Gastrocnemius medialis (tissue), 4 donors: ENCODE measurements around the gene NPAS3. TPM values are rescaled to one million over a fixed set of nuclear protein-coding genes. Genes with fewer than 3 reads are reported as not detected.

Experiments
- ATAC-seq, 2 donors: fragments of 150-250 bp; one replicate each; pipeline ENCODE4 v1.9.1; 2016
- DNase-seq, 2 donors: peaks; one replicate each; pipeline ENCODE4 v3.0.0-alpha.2; 2019
- H3K27ac ChIP-seq, 4 donors: fragments of 200-600 bp; sonication (generic); 1 replicate in 1 of 4; 2 replicates in 3 of 4; pipeline ENCODE4 v1.5.1; 2016 to 2018; ENCODE audit warnings: mild to moderate bottlenecking in 2 of 4, moderate library complexity in 1 of 4
- H3K27me3 ChIP-seq, 3 donors: fragments of 200-600 bp; sonication (generic) in 2 of 3; 1 replicate in 1 of 3; 2 replicates in 2 of 3; pipeline versions ENCODE4 v1.5.1 to v1.6.0; 2016 to 2019; ENCODE audit warnings: mild to moderate bottlenecking in 1 of 3, moderate library complexity in 1 of 3
- H3K36me3 ChIP-seq, 2 donors: fragments of 200-600 bp; sonication (generic) in 1 of 2; one replicate each; pipeline ENCODE4 v1.5.1; 2017 to 2018
- H3K4me1 ChIP-seq, 2 donors: fragments of 200-600 bp; sonication (generic) in 1 of 2; one replicate each; pipeline ENCODE4 v1.5.1; 2016 to 2017; ENCODE audit warnings: mild to moderate bottlenecking in 2 of 2
- H3K4me3 ChIP-seq, 4 donors: fragments of 200-600 bp; sonication (generic) in 3 of 4; 1 replicate in 1 of 4; 2 replicates in 3 of 4; pipeline ENCODE4 v1.5.1; 2016 to 2019; ENCODE audit warnings: mild to moderate bottlenecking in 2 of 4
- H3K9me3 ChIP-seq, 3 donors: fragments of 200-600 bp; sonication (generic) in 2 of 3; 1 replicate in 1 of 3; 2 replicates in 2 of 3; pipeline ENCODE4 v1.5.1; 2016 to 2019
- CTCF ChIP-seq, 5 experiments: fragments of 450-650 bp in 3 of 5; fragments of 200-600 bp in 2 of 5; sonication (generic) in 2 of 5; IDR thresholded peaks in 4 of 5; conservative IDR thresholded peaks in 1 of 5; 1 replicate in 4 of 5; 2 replicates in 1 of 5; pipeline ENCODE4 v1.5.1; 2016 to 2019; ENCODE audit warnings: antibody characterized with exemption in 5 of 5, mild to moderate bottlenecking in 3 of 5, moderate library complexity in 3 of 5
- POLR2A ChIP-seq, 2 donors: fragments of 450-650 bp; IDR thresholded peaks; one replicate each; pipeline ENCODE4 v1.6.1; 2017; ENCODE audit warnings: antibody characterized with exemption in 2 of 2, mild to moderate bottlenecking in 2 of 2, moderate library complexity in 2 of 2
- in situ Hi-C, 4 donors: fragments of 200-750 bp; cut with MboI; loops; one replicate each; pipeline versions ENCODE4 v1.15.0 to v1.8.0; 2017; ENCODE audit warnings: low sequenced_read_pairs in 4 of 4
- intact Hi-C: fragments of 100-400 bp; cut with DNase I; formaldehyde crosslinking; loops from one replicate; pipeline ENCODE4 v1.15.1; 2023; ENCODE audit warnings: low total_unique reads
- total RNA-seq, 4 donors: library from RNA; depleted of rRNA; stranded (reverse); fragments of >200 nt; gene quantifications; one replicate each; pipeline versions ENCODE4 v1.1.0 to v1.2.3, GENCODE V29; 2016

Gene NPAS3
- total RNA-seq, 4 donors from 2014 or later, result 0.82 to 1.00 TPM; not detected in 2

- no peaks in the 10 kb centered on the region for H3K9me3 ChIP-seq
- H3K27ac ChIP-seq, result no peak overlapping the region
- in situ Hi-C loops (no loop called here), intact Hi-C loops (no loop called here)
- no peaks in the 10 kb centered on the region for H3K27me3 ChIP-seq
- H3K4me1 ChIP-seq, result no peaks in the 10 kb centered on the region
- DNase-seq (no peak), ATAC-seq (no peak)
- no peaks in the 10 kb centered on the region for H3K36me3 ChIP-seq
- TF ChIP-seq CTCF (IDR thresholded peaks at IDR 0.05 in 4 of 5, conservative IDR thresholded peaks at IDR 0.05 in 1 of 5), result no peak
- TF ChIP-seq POLR2A (IDR thresholded peaks at IDR 0.05), result no peak
- no peak overlapping the region for H3K4me3 ChIP-seq
Measured at GRCh38 chr14:33210311-33210710, 271.6 kb downstream of the NPAS3 start.

DNA sequence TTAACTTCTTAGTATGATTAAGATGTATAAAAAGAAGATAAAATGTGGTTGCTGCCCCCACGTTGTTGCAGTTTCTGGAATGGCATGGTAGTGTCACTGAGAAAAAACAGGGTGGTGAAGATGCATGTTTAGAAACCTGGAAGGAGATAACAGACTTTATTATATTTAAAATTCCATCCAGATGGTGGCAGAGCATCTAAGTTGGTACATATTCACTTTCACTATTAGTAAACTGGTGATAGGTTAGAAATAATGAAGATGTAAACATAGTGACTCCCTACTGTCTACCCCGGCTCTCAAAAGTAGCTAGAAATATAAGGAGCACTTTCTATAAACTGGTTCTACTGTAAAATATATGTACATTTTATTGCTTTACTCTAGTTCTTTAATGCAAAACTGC lies 279.3 kb downstream of the NPAS3 start:
- H3K4me3 ChIP-seq, result no peak overlapping the region
- no peaks in the 10 kb centered on the region for H3K27me3 ChIP-seq
- DNase-seq (no peak), ATAC-seq (no peak)
- H3K4me1 ChIP-seq, result no peaks in the 10 kb centered on the region
- in situ Hi-C loops, result no loop called here
- TF ChIP-seq CTCF (IDR thresholded peaks at IDR 0.05 in 4 of 5, conservative IDR thresholded peaks at IDR 0.05 in 1 of 5) (no peak), POLR2A (IDR thresholded peaks at IDR 0.05) (no peak)
- H3K9me3 ChIP-seq, result no peaks in the 10 kb centered on the region
- no peak overlapping the region for H3K27ac ChIP-seq
- no peaks in the 10 kb centered on the region for H3K36me3 ChIP-seq
- intact Hi-C loops, result no loop called here

DNA sequence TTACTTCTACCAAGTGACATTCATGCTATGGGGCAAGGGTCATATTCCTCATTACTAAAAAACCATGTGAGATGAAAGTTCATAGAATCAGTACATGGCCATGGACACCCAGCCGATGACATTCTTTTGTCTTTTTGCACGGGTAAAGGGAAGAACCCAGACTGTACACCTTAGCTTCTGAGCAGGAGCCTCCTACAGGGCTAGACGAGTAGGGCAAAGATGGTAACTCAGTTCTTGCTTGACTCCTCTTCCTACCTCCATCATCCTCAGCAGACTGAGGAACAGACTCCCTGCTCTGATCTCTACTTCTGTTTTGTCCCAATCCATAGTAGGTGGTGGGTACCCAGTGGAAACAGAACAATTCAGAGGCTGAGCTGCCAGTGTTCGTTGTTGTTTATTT lies 281.3 kb downstream of the NPAS3 start:
- no peaks in the 10 kb centered on the region for H3K4me1 ChIP-seq
- no peak for TF ChIP-seq POLR2A (IDR thresholded peaks at IDR 0.05)
- no peak for TF ChIP-seq CTCF (IDR thresholded peaks at IDR 0.05 in 4 of 5, conservative IDR thresholded peaks at IDR 0.05 in 1 of 5)
- no peaks in the 10 kb centered on the region for H3K9me3 ChIP-seq
- DNase-seq (no peak), ATAC-seq (no peak)
- H3K27me3 ChIP-seq, result no peaks in the 10 kb centered on the region
- in situ Hi-C loops (no loop called here), intact Hi-C loops (no loop called here)
- no peak overlapping the region for H3K27ac ChIP-seq
- no peak overlapping the region for H3K4me3 ChIP-seq
- H3K36me3 ChIP-seq, result no peaks in the 10 kb centered on the region

DNA sequence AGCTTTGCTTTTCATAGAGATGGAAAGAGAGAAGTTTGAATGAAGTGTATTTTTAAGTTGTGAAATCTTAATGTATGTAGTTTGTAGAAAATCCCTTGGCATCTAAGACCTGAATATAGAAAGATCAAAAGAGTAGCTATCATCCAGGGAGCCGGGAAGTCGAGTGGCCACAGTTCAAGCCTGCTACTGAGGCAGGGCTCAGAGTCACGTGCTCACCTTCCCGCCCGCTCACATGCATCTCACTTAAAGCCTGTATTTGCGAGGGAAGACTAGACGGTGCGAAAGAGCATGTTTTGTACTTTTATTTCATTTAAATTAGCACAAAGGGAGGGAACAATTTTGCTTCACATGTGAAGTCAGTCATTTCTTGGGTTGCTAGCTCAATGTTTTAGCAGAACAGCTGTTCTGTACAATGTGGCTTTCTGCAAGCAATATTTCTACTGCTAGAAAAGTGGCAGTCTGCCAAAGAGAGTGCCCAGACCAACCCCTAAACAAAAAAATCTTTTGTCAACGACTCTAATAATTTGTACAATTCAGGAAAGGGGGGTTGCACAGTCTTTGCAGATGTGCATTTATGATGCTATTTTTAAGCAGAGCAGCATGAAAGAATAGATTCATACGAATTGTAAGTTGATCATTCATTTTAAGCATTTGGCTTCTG lies 290.7 kb downstream of the NPAS3 start:
- in situ Hi-C loops (no loop called here), intact Hi-C loops (no loop called here)
- TF ChIP-seq CTCF (IDR thresholded peaks at IDR 0.05 in 4 of 5, conservative IDR thresholded peaks at IDR 0.05 in 1 of 5) (no peak), POLR2A (IDR thresholded peaks at IDR 0.05) (no peak)
- no peak for ATAC-seq
- no peaks in the 10 kb centered on the region for H3K4me1 ChIP-seq
- H3K27me3 ChIP-seq, result no peaks in the 10 kb centered on the region
- H3K27ac ChIP-seq, result no peak overlapping the region
- no peak for DNase-seq
- H3K4me3 ChIP-seq, result no peak overlapping the region
- H3K9me3 ChIP-seq, result no peaks in the 10 kb centered on the region
- H3K36me3 ChIP-seq, result no peaks in the 10 kb centered on the region

DNA sequence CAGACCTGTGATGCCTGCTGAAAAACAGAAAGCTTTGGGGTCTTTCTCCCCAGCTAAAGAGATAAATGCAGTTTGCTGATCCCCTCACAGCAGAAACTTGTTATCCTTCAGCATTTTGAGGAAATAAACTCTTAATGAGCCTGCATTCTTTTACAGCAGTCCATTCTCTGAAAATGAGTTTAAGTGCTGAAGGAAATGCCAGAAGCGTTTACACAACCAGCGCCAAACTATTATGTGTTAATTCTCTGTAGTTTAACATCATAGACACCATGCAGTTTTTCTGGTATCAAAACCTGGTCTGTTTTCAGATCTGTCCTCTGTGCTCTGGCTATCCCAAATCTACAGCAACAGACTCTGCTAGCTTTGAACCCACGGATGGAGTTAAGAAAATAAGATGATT lies 291.3 kb downstream of the NPAS3 start:
- H3K27ac ChIP-seq, result no peak overlapping the region
- intact Hi-C loops, result no loop called here
- no peaks in the 10 kb centered on the region for H3K4me1 ChIP-seq
- DNase-seq, result no peak
- no peaks in the 10 kb centered on the region for H3K27me3 ChIP-seq
- H3K4me3 ChIP-seq, result no peak overlapping the region
- ATAC-seq, result no peak
- H3K9me3 ChIP-seq, result no peaks in the 10 kb centered on the region
- TF ChIP-seq CTCF (IDR thresholded peaks at IDR 0.05 in 4 of 5, conservative IDR thresholded peaks at IDR 0.05 in 1 of 5) (no peak), POLR2A (IDR thresholded peaks at IDR 0.05) (no peak)
- H3K36me3 ChIP-seq, result no peaks in the 10 kb centered on the region
- in situ Hi-C loops, result no loop called here
